Measurements from ENCODE around the gene CTXND2.
"Not testable (repeated sequence)": the region's sequence is repeated elsewhere in the genome, so short reads cannot be mapped to it uniquely, and the experiment has no call there.

CTXND2 gene

DNA sequence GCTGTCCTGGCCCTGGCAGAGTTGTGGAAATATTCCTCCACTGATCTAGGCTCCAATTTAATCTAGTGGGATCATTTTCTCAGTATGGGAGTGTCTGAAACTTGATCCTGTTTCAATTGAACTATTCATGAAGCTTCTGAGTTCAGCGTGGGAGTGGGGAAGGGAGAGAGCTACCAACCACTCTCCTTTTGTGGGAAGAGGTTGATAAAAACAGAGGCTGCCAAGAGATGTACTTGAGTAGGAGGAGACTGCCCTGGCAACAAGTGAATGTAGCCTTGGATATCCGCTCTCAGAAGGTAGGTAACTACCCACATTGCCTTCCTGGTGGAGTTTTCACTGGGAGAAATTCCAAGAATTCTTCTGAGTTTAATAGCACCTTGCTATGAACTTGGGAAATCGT is at the start of gene CTXND2:
Gene CTXND2, plus strand, starts transcription at position 119 of the 400 bp plus-strand sequence. CDS start 25,179 bp downstream, outside the sequence.
- DNase-seq = no peak

DNA sequence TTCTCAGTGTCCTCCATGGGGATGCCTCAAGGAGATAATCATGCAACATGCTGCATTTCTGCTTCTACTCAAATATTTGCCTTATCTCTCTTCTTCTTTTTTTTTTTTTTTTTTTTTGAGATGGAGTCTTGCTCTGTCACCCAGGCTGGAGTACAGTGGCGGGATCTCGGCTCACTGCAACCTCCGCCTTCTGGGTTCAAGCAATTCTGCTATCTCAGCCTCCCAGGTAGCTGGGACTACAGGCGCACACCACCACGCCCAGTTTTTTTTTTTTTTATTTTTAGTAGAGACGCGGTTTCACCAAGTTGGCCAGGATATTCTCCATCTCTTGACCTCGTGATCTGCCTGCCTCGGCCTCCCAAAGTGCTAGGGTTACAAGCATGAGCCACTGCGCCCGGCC is 46.1 kb upstream of the CTXND2 start:
- not testable (repeated sequence) for DNase-seq

DNA sequence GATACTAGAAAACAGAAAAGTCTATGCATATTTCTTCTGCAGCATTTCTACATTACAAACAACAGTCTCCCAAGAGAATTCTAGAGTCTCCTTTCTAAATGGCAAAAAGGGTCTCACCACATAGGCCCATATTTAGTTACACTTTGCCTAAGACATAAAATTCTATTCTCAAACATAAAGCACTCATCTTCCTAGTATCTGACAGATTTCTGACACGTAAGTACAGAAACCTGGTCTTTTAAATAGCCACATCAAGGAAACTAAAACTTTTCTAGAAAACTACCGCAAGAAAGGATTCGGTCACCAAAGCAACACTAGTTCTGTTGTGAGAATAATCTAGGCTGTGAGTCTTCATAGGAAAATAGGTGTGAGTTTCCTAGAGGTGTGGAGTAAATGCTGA is 45.3 kb upstream of the CTXND2 start:
- DNase-seq = no peak

DNA sequence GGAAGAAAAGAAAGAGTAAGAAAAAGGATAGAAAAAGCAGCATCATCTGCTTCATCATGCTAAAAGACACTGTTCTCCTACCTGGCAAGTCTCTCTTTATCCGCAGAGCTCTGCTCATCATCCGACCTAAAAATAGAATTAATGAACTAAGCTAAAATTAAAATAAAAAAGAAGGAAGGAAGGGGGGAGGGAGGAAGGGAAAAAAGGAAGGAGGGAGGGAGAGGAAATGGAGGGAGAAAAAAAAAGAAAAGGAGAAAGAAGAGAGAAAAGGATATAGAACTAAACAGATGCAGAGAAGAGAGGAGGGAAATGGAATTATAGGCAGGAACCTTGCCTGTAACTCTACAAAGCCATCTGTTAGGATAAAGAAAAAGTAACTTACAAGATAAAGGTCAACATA is 44.6 kb upstream of the CTXND2 start:
- DNase-seq = no peak

DNA sequence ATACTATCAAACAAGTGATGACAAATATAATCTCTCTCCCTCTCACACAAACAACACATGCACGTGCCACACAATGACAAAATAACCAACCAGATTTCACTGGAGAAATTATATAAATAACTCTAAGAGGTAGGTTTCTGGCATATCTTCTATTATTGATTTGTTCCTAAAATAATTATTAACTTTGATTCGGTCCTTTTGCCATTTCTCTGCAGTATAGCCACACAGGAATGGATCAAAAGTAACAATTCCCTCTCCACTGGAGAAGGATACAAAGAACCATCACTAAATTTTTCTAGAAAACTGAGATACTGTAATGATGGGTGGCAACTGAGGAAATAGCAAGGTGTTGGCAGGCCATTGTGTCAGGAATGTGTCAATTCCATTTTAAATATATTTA is 44.0 kb upstream of the CTXND2 start:
- no peak for DNase-seq

DNA sequence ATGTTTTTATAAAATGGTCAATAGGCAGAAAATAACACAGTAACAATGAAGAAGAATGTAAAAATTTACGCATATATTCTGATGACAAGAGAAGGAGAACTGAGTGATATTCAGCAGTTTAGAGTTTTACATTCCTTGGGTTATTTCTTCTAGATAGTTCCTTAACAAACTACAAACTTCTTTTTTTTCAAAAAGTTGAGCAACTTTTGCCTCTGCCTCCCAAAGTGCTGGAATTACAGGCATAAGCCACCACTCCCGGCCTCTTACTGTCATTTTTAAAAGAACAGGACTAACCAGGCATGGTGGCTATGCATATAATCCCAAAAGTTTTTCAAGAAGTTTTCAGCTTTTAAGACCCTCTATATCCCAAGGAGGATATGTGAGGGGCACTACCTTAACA is 43.5 kb upstream of the CTXND2 start:
- no peak for DNase-seq

DNA sequence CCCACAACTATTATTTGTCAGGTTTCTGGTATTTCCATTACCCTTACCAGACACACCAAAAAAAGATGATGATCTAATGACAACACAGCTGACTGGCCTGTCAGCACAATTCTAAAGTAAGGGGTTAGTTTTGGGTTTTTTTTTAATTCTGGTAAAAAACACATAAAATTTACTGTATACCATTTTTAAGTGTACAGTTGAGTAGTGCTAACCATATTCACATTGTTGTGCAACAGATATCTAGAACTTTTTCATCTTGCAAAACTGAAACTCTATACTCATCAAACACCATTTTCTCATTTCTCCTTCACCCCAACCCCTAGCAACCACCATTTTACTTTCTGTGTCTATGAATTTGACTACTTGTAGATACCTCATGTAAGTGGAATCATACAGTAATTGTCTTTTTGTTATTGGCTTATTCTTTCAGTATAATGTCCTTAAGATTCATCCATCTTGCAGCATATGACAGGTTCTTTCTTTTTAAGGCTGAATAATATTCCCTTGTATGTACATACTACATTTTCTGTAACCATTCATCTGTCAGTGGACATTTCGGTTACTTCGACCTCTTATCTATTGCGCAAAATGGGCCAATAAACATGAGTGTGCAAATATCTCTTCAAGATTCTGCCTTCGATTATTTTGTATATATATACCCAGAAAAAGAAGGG is 40.3 kb upstream of the CTXND2 start:
- DNase-seq = peak; percentile 51

DNA sequence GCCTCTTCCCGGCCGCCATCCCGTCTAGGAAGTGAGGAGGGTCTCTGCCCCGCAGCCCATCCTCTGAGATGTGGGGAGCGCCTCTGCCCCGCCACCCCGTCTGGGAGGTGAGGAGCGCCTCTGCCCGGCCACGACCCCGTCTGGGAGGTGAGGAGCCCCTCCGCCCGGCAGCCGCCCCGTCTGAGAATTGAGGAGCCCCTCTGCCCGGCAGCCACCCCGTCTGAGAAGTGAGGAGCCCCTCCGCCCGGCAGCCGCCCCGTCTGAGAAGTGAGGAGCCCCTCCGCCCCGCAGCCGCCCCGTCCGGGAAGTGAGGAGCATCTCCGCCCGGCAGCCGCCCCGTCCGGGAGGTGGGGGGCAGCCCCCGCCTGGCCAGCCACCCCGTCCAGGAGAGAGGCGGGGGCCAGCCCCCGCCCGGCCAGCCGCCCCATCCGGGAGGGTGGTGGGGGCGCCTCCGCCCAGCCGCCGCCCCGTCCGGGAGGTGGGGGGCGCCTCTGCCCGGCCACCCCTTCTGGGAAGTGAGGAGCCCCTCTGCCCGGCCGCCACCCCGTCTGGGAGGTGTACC is 36.1 kb upstream of the CTXND2 start:
- not testable (repeated sequence) for DNase-seq

DNA sequence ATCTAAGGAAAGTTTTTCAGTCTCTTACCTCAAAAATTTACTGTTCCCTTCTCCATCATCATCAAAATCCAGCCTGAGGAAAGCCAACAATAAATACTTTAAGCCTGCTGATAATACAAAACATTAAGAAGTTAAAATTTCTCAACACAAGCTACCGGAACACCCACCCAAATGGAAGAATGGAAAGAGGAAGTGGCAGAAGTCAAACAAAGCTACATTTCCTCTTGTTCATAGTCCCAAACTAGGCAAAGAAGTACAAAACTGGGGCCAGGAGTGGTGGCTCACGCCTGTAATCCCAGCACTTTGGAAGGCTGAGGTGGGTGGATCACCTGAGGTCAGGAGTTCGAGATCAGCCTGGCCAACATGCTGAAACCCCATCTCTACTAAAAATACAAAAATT is 34.2 kb upstream of the CTXND2 start:
- DNase-seq = peak; percentile 86

GRCh38 chr1:150863724-150864123 is 23.2 kb upstream of the CTXND2 start:
- DNase-seq = no peak

- not testable (repeated sequence) for DNase-seq
These were observed 22.7 kb upstream of the CTXND2 start for GRCh38 chr1:150864200-150864599.

- DNase-seq = no peak
These were observed 17.3 kb upstream of the CTXND2 start for GRCh38 chr1:150869683-150870082.

- DNase-seq = no peak
These were observed 14.4 kb upstream of the CTXND2 start for GRCh38 chr1:150872572-150872971.

DNA sequence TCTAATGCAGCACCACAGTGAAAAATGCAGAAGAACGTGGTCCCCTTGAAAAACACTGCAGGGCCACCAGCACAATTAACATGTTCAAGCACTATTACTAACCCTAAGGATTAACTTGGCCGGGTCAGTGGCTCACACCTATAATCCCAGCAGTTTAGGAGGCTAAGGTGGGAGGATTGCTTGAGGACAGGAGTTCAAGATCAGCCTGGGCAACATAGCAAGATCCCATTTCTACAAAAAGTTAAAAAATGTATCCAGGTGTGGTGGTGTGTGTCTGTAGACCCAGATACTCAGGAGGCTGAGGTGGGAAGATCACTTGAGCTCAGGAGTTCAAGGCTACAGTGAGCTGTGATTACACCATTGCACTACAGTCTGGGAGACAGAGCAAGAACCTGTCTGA is 13.4 kb upstream of the CTXND2 start:
- DNase-seq = no peak

DNA sequence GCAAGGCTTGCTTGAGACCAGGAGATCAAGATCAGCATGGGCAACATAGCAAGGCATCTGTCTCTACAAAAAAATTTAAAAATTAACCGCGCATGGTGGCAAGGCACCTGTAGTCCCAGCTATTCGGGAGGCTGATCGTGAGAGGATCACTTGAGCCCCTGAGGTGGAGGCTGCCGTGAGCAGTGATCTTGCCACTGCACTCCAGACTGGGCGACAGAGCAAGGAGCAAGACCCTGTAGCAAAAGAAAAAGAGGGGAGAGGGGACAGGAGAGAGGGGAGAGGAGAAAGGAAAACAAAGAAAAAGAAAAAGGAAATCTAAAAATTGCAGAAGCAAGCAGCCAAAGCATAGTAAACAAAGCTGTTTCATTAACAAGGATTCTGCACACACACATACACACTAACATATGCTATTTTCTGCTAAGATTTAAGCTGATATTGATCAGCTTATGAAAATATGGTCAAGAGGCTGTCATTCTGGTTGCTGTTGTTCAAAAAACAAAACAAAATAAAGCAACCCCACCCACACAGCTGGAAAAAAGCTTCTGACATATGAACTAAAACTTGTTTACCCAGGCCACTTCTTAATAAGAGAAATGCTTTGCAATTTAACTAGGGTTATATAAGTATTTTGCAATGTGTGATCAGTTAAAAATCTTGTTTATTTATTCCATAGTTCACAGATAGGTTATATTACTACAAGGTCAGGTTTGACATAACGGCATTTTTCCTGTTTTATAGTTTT is 12.3 kb upstream of the CTXND2 start:
- no peak for DNase-seq

- no peak for DNase-seq
These were observed 11.5 kb upstream of the CTXND2 start for GRCh38 chr1:150875197-150876118.

DNA sequence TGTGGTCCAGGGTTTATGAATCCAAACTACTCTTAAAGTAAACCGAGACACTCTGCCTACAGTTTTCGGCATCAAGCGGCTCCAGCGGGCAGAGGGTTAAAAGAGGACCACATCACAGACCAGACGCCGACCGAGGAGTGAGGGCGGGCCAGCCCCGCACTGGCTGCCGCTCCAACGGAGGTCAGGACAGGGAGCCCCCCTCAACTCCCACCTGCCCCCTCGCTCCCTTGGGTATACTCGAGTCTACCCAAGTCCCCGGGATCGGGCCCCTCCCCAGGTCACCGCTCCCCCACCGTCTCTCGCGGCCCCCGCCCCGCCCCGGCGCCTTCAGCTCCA is 10.8 kb upstream of the CTXND2 start:
- peak; percentile 41 for DNase-seq

- DNase-seq = not testable (repeated sequence)
These were observed 8.0 kb upstream of the CTXND2 start for GRCh38 chr1:150878931-150879330.

- peak; percentile 95 for DNase-seq
These were observed 5.4 kb upstream of the CTXND2 start for GRCh38 chr1:150881331-150882070.

DNA sequence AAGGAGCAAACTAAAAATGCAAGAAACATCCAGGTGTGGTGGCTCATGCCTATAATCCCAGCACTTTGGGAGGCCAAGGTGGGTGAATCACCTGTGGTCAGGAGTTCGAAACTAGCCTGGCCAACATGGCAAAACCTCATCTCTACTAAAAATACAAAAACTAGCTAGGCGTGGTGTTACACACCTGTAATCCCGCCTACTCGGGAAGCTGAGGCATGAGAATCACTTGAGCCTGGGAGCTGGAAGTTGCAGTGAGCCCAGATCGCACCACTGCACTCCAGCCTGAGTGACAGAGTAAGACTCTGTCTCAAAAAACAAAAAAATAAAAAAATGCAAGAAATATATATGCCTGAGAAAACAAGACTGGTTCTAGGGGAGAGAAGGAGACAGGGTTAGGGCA is 3.8 kb upstream of the CTXND2 start:
- DNase-seq = not testable (repeated sequence)

GRCh38 chr1:150888727-150889126 is 1.8 kb downstream of the CTXND2 start:
- DNase-seq = no peak

DNA sequence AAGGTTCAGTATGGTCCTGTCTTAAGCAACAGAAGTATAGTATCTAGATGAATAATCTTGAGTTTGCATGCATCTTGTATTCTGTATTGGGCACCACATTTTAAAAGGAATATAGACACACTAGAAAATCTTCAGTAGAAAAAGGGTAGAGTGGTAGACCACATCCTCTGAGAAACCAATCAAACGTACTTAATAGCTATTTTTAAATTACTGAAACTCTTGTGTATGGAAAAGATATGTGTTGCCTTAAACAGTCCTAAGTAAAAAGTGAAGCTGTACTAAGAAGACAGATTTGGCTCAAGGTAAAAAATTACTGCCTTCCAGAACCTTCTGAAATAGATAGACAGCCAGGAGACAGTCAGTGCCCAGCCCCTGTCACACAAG is 3.1 kb downstream of the CTXND2 start:
- DNase-seq = peak; percentile 72
